GM12873 (cell line): Measurements from ENCODE around the gene CEL.
"Not testable (repeated sequence)": the region's sequence is repeated elsewhere in the genome, so short reads cannot be mapped to it uniquely, and the experiment has no call there.

Experiments
- TF ChIP-seq, protein P1 (sequence below): IDR thresholded peaks from 2 replicates; pipeline ENCODE4 v1.5.1; 2012; ENCODE audit warnings: low read depth, mild to moderate bottlenecking, moderate library complexity, low read length, control low read depth; ENCODE audit not compliant: insufficient read depth; ENCODE audit errors: missing control alignments

Gene CEL

DNA sequence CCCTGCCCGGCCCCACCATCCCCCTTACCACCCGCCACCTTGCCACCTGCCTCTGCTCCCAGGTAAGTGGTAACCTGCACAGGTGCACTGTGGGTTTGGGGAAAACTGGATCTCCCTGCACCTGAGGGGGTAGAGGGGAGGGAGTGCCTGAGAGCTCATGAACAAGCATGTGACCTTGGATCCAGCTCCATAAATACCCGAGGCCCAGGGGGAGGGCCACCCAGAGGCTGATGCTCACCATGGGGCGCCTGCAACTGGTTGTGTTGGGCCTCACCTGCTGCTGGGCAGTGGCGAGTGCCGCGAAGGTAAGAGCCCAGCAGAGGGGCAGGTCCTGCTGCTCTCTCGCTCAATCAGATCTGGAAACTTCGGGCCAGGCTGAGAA is at the start of gene CEL:
CEL (plus strand) TSS at position 218 of the 382 bp plus-strand sequence; CDS start at position 240, 22 bp downstream.
- TF ChIP-seq, protein P1, sequence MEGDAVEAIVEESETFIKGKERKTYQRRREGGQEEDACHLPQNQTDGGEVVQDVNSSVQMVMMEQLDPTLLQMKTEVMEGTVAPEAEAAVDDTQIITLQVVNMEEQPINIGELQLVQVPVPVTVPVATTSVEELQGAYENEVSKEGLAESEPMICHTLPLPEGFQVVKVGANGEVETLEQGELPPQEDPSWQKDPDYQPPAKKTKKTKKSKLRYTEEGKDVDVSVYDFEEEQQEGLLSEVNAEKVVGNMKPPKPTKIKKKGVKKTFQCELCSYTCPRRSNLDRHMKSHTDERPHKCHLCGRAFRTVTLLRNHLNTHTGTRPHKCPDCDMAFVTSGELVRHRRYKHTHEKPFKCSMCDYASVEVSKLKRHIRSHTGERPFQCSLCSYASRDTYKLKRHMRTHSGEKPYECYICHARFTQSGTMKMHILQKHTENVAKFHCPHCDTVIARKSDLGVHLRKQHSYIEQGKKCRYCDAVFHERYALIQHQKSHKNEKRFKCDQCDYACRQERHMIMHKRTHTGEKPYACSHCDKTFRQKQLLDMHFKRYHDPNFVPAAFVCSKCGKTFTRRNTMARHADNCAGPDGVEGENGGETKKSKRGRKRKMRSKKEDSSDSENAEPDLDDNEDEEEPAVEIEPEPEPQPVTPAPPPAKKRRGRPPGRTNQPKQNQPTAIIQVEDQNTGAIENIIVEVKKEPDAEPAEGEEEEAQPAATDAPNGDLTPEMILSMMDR: not testable (repeated sequence)

DNA sequence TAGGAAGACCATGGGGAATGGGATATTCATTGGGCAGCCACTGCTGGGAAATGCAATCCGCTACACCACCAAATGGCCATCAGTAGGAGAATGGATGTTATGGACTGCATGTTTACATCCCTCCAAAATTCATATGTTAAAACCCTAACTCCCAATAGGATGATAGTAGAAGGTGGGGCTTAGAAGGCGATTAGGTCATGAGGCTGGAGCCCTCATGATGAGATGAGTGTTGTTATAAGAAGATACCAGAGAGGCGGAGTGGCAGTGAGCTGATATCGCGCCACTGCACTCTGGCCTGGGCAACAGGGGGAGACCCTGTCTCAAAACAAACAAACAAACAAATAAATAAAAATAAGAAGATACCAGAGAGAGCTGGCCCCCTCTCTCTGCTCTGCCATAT is 47.1 kb upstream of the CEL start:
- TF ChIP-seq, protein P1: no peak

DNA sequence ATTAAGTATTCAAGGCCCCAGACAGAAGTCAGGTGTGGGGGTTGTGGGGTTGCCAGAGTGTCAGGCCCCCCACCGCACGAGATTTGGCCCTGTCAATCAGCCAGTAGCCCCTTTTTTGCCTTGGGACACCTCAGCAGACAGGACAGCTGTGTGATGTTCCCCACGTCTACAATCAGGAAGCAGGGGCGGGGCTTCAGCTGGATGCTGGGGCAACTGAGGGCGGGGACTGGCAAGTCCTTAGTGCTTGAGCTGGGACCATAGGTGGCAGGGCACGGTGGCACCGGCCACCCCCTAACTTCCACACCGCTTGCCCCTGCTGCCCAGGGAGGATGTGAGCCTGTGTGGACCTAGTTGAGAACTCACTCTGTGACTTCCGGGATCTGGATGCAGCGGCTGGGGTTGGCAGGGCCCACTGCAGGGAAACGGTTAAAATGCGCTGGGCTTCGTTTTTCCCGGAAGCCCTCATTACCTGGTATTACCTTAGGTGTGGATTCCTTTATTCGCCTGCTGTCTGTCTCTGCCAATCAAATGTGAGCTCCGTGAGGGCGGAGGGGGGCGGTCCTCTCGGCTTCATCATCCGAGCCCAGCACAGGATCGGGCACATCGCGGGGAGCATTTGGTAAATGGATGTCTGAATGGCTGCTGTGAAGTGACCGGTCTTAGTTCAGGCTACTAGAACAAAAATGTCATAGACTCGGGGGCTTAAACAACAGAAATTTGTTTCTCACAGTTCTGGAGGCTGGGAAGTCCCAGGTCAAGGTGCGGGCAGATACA is 38.5 kb upstream of the CEL start:
- TF ChIP-seq, protein P1: no peak

DNA sequence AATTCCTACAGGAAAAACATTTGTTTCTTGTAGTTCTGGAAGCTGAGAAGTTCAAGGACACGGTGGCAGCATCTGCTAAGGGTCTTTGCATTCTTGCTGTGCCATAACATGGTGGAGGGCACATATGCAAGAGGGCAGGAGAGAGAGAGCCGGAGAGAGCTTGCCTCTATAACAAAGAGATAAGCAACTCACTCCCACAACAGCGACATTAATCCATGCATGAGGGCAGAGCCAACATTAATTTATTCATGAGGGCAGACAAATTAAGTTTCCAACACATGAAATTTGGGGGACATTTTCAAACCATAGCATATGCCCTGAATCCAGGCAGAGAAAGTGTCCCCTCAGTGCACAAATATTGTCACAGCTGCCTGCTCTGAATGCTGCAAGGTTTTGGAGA is 35.4 kb upstream of the CEL start:
- TF ChIP-seq, protein P1: no peak

DNA sequence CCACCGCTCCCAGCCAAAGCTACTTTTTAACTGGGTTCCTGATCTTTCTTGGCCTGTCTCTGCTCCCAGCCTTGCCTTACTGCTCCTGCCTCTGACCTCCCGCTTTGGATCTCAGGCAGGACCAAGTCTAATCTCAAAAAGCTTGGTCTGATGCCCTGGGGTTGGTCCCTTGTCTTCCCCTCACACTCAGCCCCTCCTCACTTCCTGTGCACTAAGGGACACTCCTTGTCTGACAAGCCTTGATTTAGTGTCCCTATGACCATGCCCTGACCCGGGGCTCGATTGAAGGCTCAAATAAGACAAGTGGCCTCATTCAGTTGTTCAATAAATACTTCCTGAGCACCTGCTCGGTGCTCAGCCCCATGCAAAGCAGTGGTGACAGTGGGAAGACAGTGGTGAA is 34.6 kb upstream of the CEL start:
- TF ChIP-seq, protein P1: no peak

DNA sequence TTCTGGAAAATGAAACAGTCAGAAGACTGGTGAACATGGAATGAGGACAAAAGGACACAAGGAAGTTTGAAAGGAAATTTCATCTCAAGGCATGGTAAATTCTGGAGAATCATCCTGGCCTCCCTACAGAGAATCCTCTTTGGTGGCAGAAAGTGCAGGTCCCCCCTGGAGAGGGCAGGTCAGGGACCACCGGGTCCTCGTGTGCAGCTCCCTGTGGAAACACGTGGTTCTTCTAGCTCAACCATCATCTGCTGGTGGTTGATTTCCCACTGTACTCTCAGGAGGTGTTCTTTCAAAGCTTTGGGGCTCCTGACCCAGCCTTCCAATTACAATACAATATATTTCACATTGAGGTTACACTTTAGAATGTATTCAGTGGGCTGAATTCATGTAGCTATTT is 33.6 kb upstream of the CEL start:
- TF ChIP-seq, protein P1: no peak

DNA sequence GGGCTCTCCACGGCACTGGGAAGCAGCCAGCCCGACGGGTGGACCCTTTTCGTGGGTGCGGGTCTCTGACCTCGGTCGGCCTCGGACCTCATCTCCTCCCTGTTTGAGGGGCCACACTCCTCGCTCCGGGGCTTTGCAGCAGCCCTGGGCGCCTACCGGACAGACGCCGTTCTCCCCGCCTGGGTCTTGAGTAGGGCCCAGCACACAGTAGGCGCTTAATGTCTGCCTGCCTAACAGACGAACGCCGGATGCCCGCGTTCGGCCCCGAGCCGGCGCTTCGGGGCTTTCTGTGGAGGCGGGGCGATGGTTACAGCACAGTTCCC is 31.8 kb upstream of the CEL start:
- TF ChIP-seq, protein P1: no peak
